Aorta (tissue), 5 donors: ENCODE measurements around the gene TLE6. TPM values are rescaled to one million over a fixed set of nuclear protein-coding genes. Genes with fewer than 3 reads are reported as not detected.

Source experiments
- ATAC-seq: fragments of 200-7000 bp; cut with Tn5 transposase; one replicate; pipeline ENCODE4 v1.9.1; 2022; ENCODE audit warnings: moderate library complexity; ENCODE audit not compliant: low FRiP score
- DNase-seq, 2 donors: peaks; one replicate each; pipeline ENCODE4 v3.0.0-alpha.2; 2020
- H3K27ac ChIP-seq, 2 donors: one replicate each; pipeline ENCODE4 v1.5.1; 2013; ENCODE audit warnings: low read length in 2 of 2, mild to moderate bottlenecking in 2 of 2, moderate library complexity in 2 of 2, control low read depth in 1 of 2, inconsistent platforms in 1 of 2, low read depth in 1 of 2
- H3K27me3 ChIP-seq, 2 donors: one replicate each; pipeline ENCODE4 v1.6.1; 2013; ENCODE audit warnings: control low read depth in 1 of 2, low read length in 1 of 2, mild to moderate bottlenecking in 1 of 2, moderate library complexity in 1 of 2; ENCODE audit not compliant: insufficient read depth in 2 of 2, control insufficient read depth in 1 of 2
- H3K36me3 ChIP-seq, 2 donors: one replicate each; pipeline ENCODE4 v1.6.1; 2013; ENCODE audit warnings: control low read depth in 1 of 2, low read length in 1 of 2, mild to moderate bottlenecking in 1 of 2; ENCODE audit not compliant: insufficient read depth in 2 of 2, control insufficient read depth in 1 of 2
- H3K4me1 ChIP-seq, 2 donors: one replicate each; pipeline ENCODE4 v1.6.1; 2013; ENCODE audit warnings: low read length in 2 of 2, control low read depth in 1 of 2, mild to moderate bottlenecking in 1 of 2, moderate library complexity in 1 of 2; ENCODE audit not compliant: insufficient read depth in 2 of 2, control insufficient read depth in 1 of 2
- H3K4me3 ChIP-seq, 2 donors: one replicate each; pipeline ENCODE4 v1.5.1; 2013; ENCODE audit warnings: low read length in 2 of 2, control low read depth in 1 of 2, mild to moderate bottlenecking in 1 of 2
- H3K9me3 ChIP-seq: one replicate; pipeline ENCODE4 v1.6.1; 2013; ENCODE audit warnings: mild to moderate bottlenecking, low read length; ENCODE audit not compliant: control insufficient read depth
- WGBS, 2 donors: extraction: QIAGEN DNeasy Blood & Tissue Kit; methylation state at CpG; one replicate each; pipeline ENCODE4 v1.1.7; 2013; 5-methylcytosine and 5-hydroxymethylcytosine counted together
- intact Hi-C, 2 donors: fragments of 100-400 bp; cut with DNase I; formaldehyde crosslinking; loops; one replicate each; pipeline versions ENCODE4 v1.14.2 to v1.15.0; 2022
- polyA plus RNA-seq, 2 donors: library from polyadenylated mRNA; stranded (reverse); fragments of 200-250 nt; gene quantifications; one replicate each; pipeline ENCODE4 v1.2.3, GENCODE V29; 2013
- total RNA-seq, 2 donors: library from RNA; stranded (reverse); fragmentation: NEBNext Ultra II Directional; extraction: Animal tissue kit (Norgen Biotek cat#: 25700); gene quantifications; one replicate each; pipeline ENCODE4 v1.2.1, GENCODE V29; 2021
- donor health status: healthy with polysubstance abuse.
- donor health status: Bipolar disorder and iron deficiency.
- donor health status: DM: no; HTN: no; CAD: no.
- donor health status: DM: no; HTN: no; CAD: no.
- donor health status: DM: yes; HTN: yes; CAD: no.

The TLE6 gene
- total and polyA plus RNA-seq, 4 donors: 0.65 to 12.0 (median 3.8) TPM

DNA sequence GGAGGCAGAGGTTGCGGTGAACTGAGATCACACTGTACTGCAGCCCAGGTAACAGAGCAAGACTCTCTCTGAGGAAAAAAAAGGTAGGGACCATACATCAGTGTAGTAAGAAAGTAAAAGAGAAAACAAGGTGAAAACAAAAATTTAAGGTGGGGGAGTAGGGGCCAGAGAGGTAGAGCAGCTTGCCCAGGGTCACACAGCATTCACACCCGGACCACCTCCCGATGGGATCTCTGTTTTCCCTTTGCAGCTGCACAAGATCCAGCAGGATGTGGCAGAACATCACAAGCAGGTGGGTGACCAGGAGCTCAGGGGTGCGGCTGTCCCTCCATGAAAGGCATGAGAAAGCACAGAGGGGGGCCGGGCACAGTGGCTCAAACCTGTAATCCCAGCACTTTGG lies 4.5 kb downstream of the TLE6 start:
- no peaks in the 10 kb centered on the region for H3K4me1 ChIP-seq
- no peak for ATAC-seq
- H3K4me3 ChIP-seq: no peak overlapping the region
- H3K36me3 ChIP-seq: no peaks in the 10 kb centered on the region
- H3K27ac ChIP-seq: no peak overlapping the region
- 91 to 92% methylated on average over 5 of the region's 5 CpGs for whole genome bisulfite sequencing, 2 donors
- H3K9me3 ChIP-seq: no peaks in the 10 kb centered on the region
- DNase-seq: no peak
- no peaks in the 10 kb centered on the region for H3K27me3 ChIP-seq
- intact Hi-C loops: loop anchor here in 1 of 2 donors (5.0 kb wide), 1 partner anchor 55 kb away; no protein-coding TSS in a partner anchor

DNA sequence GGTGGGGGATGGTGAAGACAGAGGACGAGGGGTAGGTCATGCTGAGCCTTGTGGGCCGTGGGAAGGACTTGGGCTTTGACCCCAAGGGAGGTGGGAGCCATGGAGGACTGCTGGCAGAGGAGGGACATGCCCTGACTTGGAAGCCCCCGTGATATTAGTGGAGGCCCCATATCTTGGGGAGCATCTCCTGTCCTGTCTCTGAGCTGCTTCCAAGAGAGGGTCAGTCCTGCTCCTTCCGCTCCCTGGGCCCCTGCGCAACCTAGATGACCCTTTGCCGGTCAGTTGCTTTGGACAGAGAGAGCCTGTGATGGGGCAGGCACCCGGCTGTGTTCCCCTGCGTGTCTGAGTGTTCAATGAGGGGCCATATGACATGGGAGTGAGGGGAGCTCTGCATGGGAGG lies 5.2 kb downstream of the TLE6 start:
- Histone ChIP-seq H3K27me3 (no peaks in the 10 kb centered on the region), H3K27ac (peak overlapping the region in 1 of 2 donors; percentile 87), H3K4me1 (no peaks in the 10 kb centered on the region), H3K36me3 (no peaks in the 10 kb centered on the region), H3K4me3 (no peak overlapping the region), H3K9me3 (no peaks in the 10 kb centered on the region)
- intact Hi-C loops: loop anchor here in 1 of 2 donors (5.0 kb wide), 1 partner anchor 55 kb away; no protein-coding TSS in a partner anchor
- DNase-seq (no peak), ATAC-seq (no peak)
- 16 to 17% methylated on average over 8 of the region's 8 CpGs for WGBS, 2 donors

DNA sequence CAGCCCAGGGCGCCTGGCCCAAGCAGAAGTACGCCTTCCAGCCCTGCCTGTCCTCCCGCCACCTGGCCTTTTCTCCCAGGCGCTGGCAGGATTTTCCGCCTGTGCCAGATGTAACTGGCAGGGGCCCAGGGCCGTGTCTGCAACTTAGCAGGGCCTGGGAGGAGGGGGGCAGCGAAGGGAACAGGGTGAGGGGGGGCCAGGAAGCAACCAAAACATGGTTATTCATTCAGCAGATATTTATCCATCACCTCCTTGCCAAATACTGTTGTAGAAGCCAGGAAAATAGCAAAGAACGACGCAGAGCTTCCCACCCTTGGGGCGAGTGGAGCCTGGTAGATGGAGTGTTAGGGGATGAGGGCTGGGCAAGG lies 5.6 kb downstream of the TLE6 start:
- Histone ChIP-seq H3K4me1 (no peaks in the 10 kb centered on the region), H3K27me3 (no peaks in the 10 kb centered on the region), H3K27ac (peak overlapping the region; percentile 7 to 87), H3K9me3 (no peaks in the 10 kb centered on the region), H3K4me3 (no peak overlapping the region), H3K36me3 (no peaks in the 10 kb centered on the region)
- DNase-seq (peak; percentile 95 to 97), ATAC-seq (peak; percentile 88)
- intact Hi-C loops: loop anchor here in 1 of 2 donors (5.0 kb wide), 1 partner anchor 54 kb away; no protein-coding TSS in a partner anchor
- 0 to 2% methylated on average over 10 of the region's 10 CpGs for WGBS, 2 donors

DNA sequence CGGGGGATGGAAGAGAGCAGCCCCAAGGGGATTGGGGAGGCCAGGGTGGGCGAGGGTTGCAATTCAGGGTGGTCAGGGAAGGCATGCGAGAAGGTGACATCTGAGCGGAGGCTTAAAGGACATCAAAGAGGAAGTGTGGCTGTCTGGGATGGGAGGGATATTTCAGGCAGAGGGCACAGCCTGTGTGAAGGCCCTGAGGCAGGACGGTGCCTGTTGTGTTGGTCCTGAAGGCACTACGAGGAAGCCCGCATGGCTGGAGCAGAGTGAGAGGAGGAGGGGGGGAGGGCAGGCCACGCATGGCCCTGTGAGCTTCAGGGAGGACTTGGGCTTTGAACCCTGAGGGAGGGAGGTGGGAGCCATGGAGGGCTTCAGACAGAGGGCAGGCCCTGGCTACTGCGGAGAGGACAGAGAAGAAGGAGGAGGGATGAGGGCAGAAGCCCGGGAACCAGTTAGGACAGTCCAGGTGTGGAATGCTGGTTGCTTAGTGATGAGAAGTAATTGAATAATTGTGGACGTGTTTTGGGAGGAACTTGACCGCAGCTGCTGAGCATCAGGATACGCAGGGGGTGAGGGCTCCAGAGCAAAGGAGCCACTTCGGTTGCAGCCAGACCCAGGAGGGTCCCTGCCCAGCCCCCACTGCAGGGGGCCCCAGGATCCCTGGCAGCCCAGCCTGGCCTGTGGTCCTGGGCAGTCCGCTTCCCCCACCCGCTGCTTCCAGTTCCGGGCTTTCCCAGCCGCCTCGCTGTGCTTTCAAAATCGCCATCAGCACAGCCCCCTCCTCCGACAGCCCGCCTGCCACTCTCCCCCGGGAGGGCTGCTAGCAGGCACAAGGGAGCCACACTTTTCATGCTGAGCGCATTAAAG lies 6.2 kb downstream of the TLE6 start:
- 2 to 3% methylated on average over 23 to 24 of the region's 24 CpGs for WGBS, 2 donors

DNA sequence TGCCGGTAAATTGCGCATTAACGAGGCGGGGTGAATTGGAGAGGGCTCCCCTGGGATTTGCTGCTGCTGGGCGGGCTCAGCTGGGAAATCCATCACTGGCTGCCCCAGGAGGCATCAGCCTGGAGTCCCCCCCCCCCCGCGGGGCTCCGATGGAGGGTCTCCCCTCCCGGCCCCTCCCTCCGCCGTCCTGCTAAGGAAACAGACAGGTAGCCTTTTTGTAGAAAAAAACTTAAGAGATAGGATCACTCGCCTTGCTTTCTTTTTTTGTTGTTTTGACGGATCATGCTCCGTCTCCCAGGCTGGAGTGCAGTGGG lies 6.8 kb downstream of the TLE6 start:
- Histone ChIP-seq H3K4me1 (no peaks in the 10 kb centered on the region), H3K36me3 (no peaks in the 10 kb centered on the region), H3K4me3 (no peak overlapping the region), H3K27me3 (no peaks in the 10 kb centered on the region), H3K9me3 (no peaks in the 10 kb centered on the region), H3K27ac (peak overlapping the region in 1 of 2 donors; percentile 64)
- intact Hi-C loops: loop anchor here in 1 of 2 donors (5.0 kb wide), 1 partner anchor 53 kb away; no protein-coding TSS in a partner anchor
- WGBS, 2 donors: 0 to 1% methylated on average over 13 to 14 of the region's 14 CpGs
- ATAC-seq (no peak), DNase-seq (peak in 1 of 2 donors; percentile 91)

More for the DNA sequence above, 6.2 kb downstream of the TLE6 start:
- no peaks in the 10 kb centered on the region for H3K36me3 ChIP-seq
- H3K4me1 ChIP-seq: no peaks in the 10 kb centered on the region
- H3K9me3 ChIP-seq: no peaks in the 10 kb centered on the region
- peak in 1 of 2 donors; percentile 88 for DNase-seq
- no peak overlapping the region for H3K4me3 ChIP-seq
- no peaks in the 10 kb centered on the region for H3K27me3 ChIP-seq
- intact Hi-C loops: loop anchor here in 1 of 2 donors (5.0 kb wide), 1 partner anchor 54 kb away; no protein-coding TSS in a partner anchor
- ATAC-seq: peak; percentile 85
- H3K27ac ChIP-seq: peak overlapping the region; percentile 7 to 64

DNA sequence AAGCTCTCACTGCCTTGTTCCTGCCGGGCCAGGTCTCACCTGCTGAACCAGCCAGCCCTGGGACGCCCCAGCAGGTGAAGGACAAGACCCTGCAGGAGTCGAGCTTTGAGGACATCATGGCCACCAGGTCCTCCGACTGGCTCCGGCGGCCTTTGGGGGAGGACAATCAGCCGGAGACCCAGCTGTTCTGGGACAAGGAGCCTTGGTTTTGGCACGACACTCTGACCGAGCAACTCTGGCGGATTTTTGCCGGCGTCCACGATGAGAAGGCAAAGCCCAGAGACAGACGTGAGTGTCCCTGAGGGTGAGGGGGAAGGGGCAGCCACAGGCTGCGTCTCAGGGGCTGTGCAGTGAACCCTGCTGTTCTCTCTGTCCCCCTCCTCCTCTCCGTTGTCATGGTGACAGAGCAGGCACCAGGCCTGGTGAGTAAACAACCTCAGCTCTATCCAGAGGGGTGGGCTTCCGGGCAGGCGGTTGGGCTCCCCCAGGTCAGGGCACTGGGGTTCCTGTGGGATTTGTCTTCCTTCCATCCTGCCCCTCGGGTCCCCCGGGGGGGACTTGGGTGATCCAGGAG lies 9.7 kb downstream of the TLE6 start:
- no peak for DNase-seq
- no peak overlapping the region for H3K4me3 ChIP-seq
- no peaks in the 10 kb centered on the region for H3K36me3 ChIP-seq
- H3K4me1 ChIP-seq: no peaks in the 10 kb centered on the region
- no peaks in the 10 kb centered on the region for H3K27me3 ChIP-seq
- H3K27ac ChIP-seq: no peak overlapping the region
- intact Hi-C loops: no loop called here
- 22 to 34% methylated on average over 20 of the region's 20 CpGs for WGBS, 2 donors
- H3K9me3 ChIP-seq: no peaks in the 10 kb centered on the region
- no peak for ATAC-seq

DNA sequence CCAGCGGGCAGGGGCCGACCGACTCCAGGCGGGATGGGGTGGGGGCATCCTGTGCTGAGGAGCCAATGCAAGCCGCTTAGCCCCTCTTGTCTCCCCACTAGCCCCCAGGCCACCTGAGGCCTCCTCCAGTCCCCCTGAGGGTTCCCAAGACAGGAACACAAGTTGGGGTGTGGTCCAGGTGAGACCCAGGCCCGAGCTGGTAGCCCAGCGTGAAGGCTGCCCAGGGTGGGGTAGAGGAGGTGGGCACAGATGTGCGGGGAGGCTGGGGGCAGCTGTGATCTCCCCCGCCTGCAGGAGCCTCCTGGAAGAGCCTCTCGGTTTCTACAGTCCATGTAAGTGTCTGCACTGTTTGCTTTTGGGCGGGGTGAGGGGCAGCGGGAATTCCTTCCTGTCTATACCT lies 10.4 kb downstream of the TLE6 start:
- Histone ChIP-seq H3K4me1 (no peaks in the 10 kb centered on the region), H3K27ac (no peak overlapping the region), H3K4me3 (no peak overlapping the region), H3K9me3 (no peaks in the 10 kb centered on the region), H3K27me3 (no peaks in the 10 kb centered on the region), H3K36me3 (no peaks in the 10 kb centered on the region)
- intact Hi-C loops: no loop called here
- ATAC-seq (no peak), DNase-seq (no peak)
- 90 to 92% methylated on average over 11 to 12 of the region's 12 CpGs for WGBS, 2 donors

DNA sequence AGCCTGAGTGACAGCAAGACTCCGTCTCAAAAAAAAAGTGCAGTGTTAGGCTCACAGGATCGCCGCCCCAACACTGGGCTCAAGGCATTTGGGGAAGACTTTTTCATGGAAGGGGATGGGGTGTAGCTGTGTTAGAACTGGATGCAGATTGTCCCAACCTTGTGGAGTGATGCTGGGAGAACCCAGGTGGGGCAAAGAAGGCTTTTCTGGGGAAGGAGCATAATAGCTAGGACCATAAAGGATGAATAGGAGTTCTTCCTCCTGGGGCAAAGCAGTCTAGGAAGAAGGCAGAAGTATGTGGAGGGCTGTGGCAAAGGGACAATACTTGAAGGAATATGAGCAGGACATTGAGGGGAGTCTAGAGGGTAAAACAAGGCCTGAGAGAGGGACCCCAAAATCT lies 11.2 kb downstream of the TLE6 start:
- Histone ChIP-seq H3K4me3 (no peak overlapping the region), H3K9me3 (no peaks in the 10 kb centered on the region), H3K36me3 (no peaks in the 10 kb centered on the region), H3K27me3 (no peaks in the 10 kb centered on the region), H3K4me1 (no peaks in the 10 kb centered on the region), H3K27ac (no peak overlapping the region)
- WGBS, 2 donors: 92 to 97% methylated on average over 3 of the region's 3 CpGs
- no peak for DNase-seq
- intact Hi-C loops: no loop called here
- no peak for ATAC-seq
